IPS-20b (cell line): ENCODE data around the gene CUX1.

Source experiments
- H3K27ac ChIP-seq: one replicate; pipeline ENCODE4 v1.5.1; 2013; ENCODE audit warnings: low read length
- H3K27me3 ChIP-seq: 2 replicates; pipeline ENCODE4 v1.6.1; 2013; ENCODE audit warnings: mild to moderate bottlenecking, low read length, inconsistent platforms; ENCODE audit not compliant: insufficient read depth
- H3K36me3 ChIP-seq: 2 replicates; pipeline ENCODE4 v1.6.1; 2013; ENCODE audit warnings: low read depth, mild to moderate bottlenecking, inconsistent platforms, low read length, moderate library complexity; ENCODE audit not compliant: insufficient read depth
- H3K4me1 ChIP-seq: 2 replicates; pipeline ENCODE4 v1.6.1; 2013; ENCODE audit warnings: mild to moderate bottlenecking, control low read depth, inconsistent platforms, low read length, moderate library complexity; ENCODE audit not compliant: insufficient read depth
- H3K4me3 ChIP-seq: 2 replicates; pipeline ENCODE4 v1.5.1; 2013; ENCODE audit warnings: mild to moderate bottlenecking, low read length, inconsistent platforms
- H3K9ac ChIP-seq: 2 replicates; pipeline ENCODE4 v1.6.1; 2013; ENCODE audit warnings: low read depth, mild to moderate bottlenecking, inconsistent platforms, low read length, moderate library complexity
- H3K9me3 ChIP-seq: 2 replicates; pipeline ENCODE4 v1.6.1; 2013; ENCODE audit warnings: mild to moderate bottlenecking, low read depth, low read length, inconsistent platforms; ENCODE audit not compliant: insufficient read depth

Gene CUX1

DNA sequence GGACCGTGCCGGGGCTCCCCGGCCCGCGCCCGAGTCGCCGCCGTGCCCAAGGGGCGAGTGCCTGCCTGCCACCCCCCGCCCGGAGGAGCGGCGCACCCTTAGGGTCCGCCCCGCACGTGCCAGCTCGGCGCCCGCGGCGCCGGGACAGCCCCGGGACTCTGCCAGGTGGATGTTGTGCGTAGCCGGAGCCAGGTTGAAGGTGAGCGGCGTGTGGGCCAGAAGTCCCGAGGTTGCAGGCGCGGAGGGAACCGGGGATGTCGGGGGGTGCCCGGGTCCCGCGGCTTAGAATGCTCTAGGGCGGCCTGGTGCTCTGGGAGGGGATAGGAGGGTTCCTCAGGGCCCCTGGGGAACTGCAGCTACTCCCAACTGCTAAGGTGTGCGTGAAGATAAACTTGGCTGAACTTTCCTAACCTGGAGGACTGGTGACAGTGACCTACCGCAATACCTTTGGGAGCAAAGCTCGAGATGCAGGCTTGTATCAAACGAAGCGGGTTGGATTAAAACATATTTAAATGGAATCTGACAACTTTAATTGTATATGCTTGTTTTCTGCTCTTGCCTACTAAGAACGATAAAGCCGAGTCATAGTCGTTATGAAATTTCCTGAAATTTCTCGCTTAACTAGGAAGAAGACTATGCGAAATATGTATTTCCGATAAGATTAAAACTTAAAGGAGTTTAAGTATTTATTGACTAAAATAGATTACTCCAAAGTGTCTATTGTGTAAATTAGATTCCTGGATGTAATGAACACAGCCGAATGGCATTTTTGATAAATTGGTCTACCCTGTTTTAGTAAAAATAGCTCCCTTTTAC lies at the start of gene CUX1:
TSS of gene CUX1 (plus strand) at position 156 of the 816 bp plus-strand sequence. CDS start at position 170, 14 bp downstream.
- Histone ChIP-seq H3K36me3 (no peaks in the 10 kb centered on the region), H3K27ac (no peak within 1 kb of the TSS), H3K27me3 (peaks cover 29% of the 10 kb centered on the region), H3K4me1 (peaks cover 36% of the 10 kb centered on the region), H3K9me3 (no peaks in the 10 kb centered on the region), H3K4me3 (peak within 1 kb of the TSS; percentile 65), H3K9ac (peak within 1 kb of the TSS; percentile 43; the same call in 1 of the 2 replicates)

GRCh38 chr7:101768280-101768679 lies 49.1 kb upstream of the CUX1 start:
- Histone ChIP-seq H3K9me3 (no peaks in the 10 kb centered on the region), H3K27ac (no peak overlapping the region), H3K4me1 (no peaks in the 10 kb centered on the region), H3K9ac (no peak overlapping the region), H3K36me3 (no peaks in the 10 kb centered on the region), H3K27me3 (no peaks in the 10 kb centered on the region), H3K4me3 (no peak overlapping the region)

GRCh38 chr7:101770466-101770865 lies 47.0 kb upstream of the CUX1 start:
- H3K4me1 ChIP-seq = no peaks in the 10 kb centered on the region
- no peaks in the 10 kb centered on the region for H3K9me3 ChIP-seq

DNA sequence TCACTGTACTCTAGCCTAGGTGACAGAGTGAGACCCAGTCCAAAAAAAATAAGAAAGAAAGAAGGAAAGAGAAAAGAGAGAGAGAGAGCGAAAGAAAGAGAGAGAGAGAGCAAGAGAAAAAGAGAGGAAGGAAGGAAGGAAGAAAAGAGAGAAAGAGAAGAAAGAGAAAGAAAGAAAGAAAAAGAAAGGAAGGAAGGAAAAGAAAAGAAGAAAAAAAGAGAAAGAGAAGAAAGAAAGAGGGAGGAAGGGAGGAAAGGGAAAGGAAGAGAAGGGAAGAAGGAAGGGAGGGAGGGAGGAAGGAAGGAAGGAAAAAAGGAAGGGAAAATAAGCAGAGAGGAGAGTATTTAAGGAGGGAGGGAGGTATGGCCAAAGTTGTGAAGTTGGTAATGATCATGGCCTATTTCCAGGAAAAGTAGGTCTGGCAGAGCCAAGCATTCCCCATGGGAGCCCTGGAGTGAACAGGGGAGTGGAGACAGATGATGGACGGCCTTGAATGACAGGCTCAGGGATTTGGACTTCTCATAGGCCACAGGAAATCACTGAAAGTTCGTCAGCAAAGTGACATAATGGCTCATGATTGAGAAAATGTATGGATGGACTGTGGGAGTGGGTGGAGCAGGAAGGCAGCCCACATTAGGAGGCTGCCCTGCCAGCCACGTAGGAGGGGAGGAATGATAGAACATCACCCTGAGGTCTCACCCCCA lies 44.8 kb upstream of the CUX1 start:
- no peak overlapping the region for H3K9ac ChIP-seq
- no peaks in the 10 kb centered on the region for H3K9me3 ChIP-seq
- no peaks in the 10 kb centered on the region for H3K4me1 ChIP-seq
- H3K36me3 ChIP-seq = no peaks in the 10 kb centered on the region
- H3K27ac ChIP-seq = no peak overlapping the region
- no peaks in the 10 kb centered on the region for H3K27me3 ChIP-seq
- H3K4me3 ChIP-seq = no peak overlapping the region

More at GRCh38 chr7:101770466-101770865, 47.0 kb upstream of the CUX1 start:
- no peak overlapping the region for H3K4me3 ChIP-seq
- no peak overlapping the region for H3K27ac ChIP-seq
- H3K9ac ChIP-seq = no peak overlapping the region
- no peaks in the 10 kb centered on the region for H3K36me3 ChIP-seq
- no peaks in the 10 kb centered on the region for H3K27me3 ChIP-seq

DNA sequence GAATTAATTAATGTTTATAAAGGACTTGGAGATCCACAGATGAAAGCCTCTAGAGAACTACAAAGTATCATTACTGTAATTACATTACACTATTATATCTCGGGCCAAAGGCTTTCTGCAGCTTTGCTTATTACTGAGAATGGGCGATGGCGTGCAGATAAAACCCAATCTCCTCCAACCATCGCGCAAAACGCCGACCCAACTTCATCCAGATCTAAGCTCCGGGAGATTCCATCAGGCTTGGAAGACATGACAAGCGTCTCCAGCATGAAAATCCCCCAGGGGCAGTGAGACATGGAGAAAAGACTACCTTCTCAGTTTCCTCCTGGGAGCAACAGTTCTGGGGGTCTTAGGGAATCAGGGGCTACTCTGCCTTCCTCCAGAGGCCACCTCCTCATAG lies 42.2 kb upstream of the CUX1 start:
- Histone ChIP-seq H3K36me3 (no peaks in the 10 kb centered on the region), H3K27me3 (no peaks in the 10 kb centered on the region), H3K9ac (no peak overlapping the region), H3K27ac (no peak overlapping the region), H3K4me1 (no peaks in the 10 kb centered on the region), H3K9me3 (no peaks in the 10 kb centered on the region), H3K4me3 (no peak overlapping the region)

- no peak overlapping the region for H3K27ac ChIP-seq
- no peaks in the 10 kb centered on the region for H3K27me3 ChIP-seq
- H3K36me3 ChIP-seq = no peaks in the 10 kb centered on the region
- no peak overlapping the region for H3K9ac ChIP-seq
- no peaks in the 10 kb centered on the region for H3K9me3 ChIP-seq
- no peaks in the 10 kb centered on the region for H3K4me1 ChIP-seq
- H3K4me3 ChIP-seq = no peak overlapping the region
Measured at GRCh38 chr7:101778026-101778580, 39.3 kb upstream of the CUX1 start.

DNA sequence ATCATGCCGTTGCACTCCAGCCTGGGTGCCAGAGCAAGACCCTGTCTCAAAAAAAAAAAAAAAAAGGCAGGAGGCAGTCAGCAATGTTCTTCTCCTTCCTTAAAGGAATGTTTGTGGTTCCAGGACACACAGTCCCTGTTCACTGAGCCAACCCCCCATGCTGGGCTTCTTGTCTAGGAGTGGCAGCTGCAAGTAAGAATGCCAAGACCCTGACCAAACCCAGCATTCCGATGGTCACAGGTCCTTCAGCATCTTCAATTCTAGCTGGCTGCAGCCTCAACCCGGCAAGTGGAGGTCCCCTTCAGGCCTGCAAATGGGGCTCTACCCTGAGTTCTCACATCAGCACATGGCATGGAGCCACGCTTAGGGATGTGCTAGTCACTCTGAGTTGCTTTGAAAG lies 38.2 kb upstream of the CUX1 start:
- Histone ChIP-seq H3K36me3 (no peaks in the 10 kb centered on the region), H3K27ac (no peak overlapping the region), H3K4me1 (no peaks in the 10 kb centered on the region), H3K27me3 (no peaks in the 10 kb centered on the region; the same call in 1 of the 2 replicates), H3K9me3 (no peaks in the 10 kb centered on the region), H3K9ac (no peak overlapping the region), H3K4me3 (no peak overlapping the region)

- no peak overlapping the region for H3K4me3 ChIP-seq
Measured at GRCh38 chr7:101780281-101780680, 37.1 kb upstream of the CUX1 start.

GRCh38 chr7:101781439-101781838 lies 36.0 kb upstream of the CUX1 start:
- no peaks in the 10 kb centered on the region for H3K4me1 ChIP-seq
- no peak overlapping the region for H3K9ac ChIP-seq
- H3K9me3 ChIP-seq = no peaks in the 10 kb centered on the region
- H3K36me3 ChIP-seq = no peaks in the 10 kb centered on the region
- no peaks in the 10 kb centered on the region; the same call in 1 of the 2 replicates for H3K27me3 ChIP-seq
- no peak overlapping the region for H3K4me3 ChIP-seq
- no peak overlapping the region for H3K27ac ChIP-seq

More at GRCh38 chr7:101780281-101780680, 37.1 kb upstream of the CUX1 start:
- H3K9ac ChIP-seq = no peak overlapping the region
- H3K27ac ChIP-seq = no peak overlapping the region
- H3K4me1 ChIP-seq = no peaks in the 10 kb centered on the region
- H3K27me3 ChIP-seq = no peaks in the 10 kb centered on the region; the same call in 1 of the 2 replicates
- H3K9me3 ChIP-seq = no peaks in the 10 kb centered on the region
- H3K36me3 ChIP-seq = no peaks in the 10 kb centered on the region

DNA sequence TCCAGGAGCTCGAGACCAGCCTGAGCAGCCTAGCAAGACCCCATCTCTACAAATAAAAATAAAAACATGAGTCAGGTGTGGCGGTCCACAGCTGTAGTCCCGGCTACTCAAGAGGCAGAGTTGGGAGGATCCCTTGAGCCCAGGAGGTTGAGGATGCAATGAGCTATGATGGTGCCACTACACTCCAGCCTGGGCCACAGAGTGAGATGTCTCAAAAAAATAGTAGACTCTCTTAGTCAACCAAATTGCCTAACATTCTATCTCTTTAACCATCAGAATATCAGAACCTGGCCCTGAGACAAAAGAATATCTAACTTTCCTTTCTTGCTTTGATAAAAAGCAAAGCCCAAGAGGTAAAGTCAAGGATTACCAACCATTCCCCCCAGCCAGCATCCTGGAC lies 35.0 kb upstream of the CUX1 start:
- Histone ChIP-seq H3K36me3 (no peaks in the 10 kb centered on the region), H3K27me3 (no peaks in the 10 kb centered on the region; the same call in 1 of the 2 replicates), H3K9ac (no peak overlapping the region), H3K9me3 (no peaks in the 10 kb centered on the region), H3K4me3 (no peak overlapping the region), H3K4me1 (no peaks in the 10 kb centered on the region), H3K27ac (no peak overlapping the region)

GRCh38 chr7:101782896-101783295 lies 34.5 kb upstream of the CUX1 start:
- no peaks in the 10 kb centered on the region; the same call in 1 of the 2 replicates for H3K27me3 ChIP-seq
- H3K27ac ChIP-seq = no peak overlapping the region
- H3K4me3 ChIP-seq = no peak overlapping the region

More at GRCh38 chr7:101782896-101783295, 34.5 kb upstream of the CUX1 start:
- no peak overlapping the region for H3K9ac ChIP-seq
- no peaks in the 10 kb centered on the region for H3K9me3 ChIP-seq
- H3K36me3 ChIP-seq = no peaks in the 10 kb centered on the region
- no peaks in the 10 kb centered on the region for H3K4me1 ChIP-seq
